Stimulated activated naive CD8-positive, alpha-beta T cell treated with anti-CD3 and anti-CD28 coated beads, Interleukin-15, Interleukin-2, amounts not matched to agents 100 ng/mL and 50 ng/mL, for 24 hours (primary cell): ENCODE data around the gene EPS8L2.

Experiments
- H3K27ac Mint-ChIP-seq: one replicate; pipeline ENCODE4 v1.8.0; 2021; ENCODE audit warnings: mild to moderate bottlenecking, mixed read lengths
- H3K27me3 Mint-ChIP-seq: one replicate; pipeline ENCODE4 v1.8.0; 2021; ENCODE audit warnings: mixed read lengths
- H3K36me3 Mint-ChIP-seq: one replicate; pipeline ENCODE4 v1.8.0; 2021; ENCODE audit warnings: low read depth, mixed read lengths
- H3K4me1 Mint-ChIP-seq: one replicate; pipeline ENCODE4 v1.8.0; 2021; ENCODE audit warnings: low read depth, mixed read lengths
- H3K4me3 Mint-ChIP-seq: one replicate; pipeline ENCODE4 v1.8.0; 2021; ENCODE audit warnings: mild to moderate bottlenecking, mixed read lengths
- H3K9me3 Mint-ChIP-seq: one replicate; pipeline ENCODE4 v1.8.0; 2021; ENCODE audit warnings: mixed read lengths

Gene EPS8L2

DNA sequence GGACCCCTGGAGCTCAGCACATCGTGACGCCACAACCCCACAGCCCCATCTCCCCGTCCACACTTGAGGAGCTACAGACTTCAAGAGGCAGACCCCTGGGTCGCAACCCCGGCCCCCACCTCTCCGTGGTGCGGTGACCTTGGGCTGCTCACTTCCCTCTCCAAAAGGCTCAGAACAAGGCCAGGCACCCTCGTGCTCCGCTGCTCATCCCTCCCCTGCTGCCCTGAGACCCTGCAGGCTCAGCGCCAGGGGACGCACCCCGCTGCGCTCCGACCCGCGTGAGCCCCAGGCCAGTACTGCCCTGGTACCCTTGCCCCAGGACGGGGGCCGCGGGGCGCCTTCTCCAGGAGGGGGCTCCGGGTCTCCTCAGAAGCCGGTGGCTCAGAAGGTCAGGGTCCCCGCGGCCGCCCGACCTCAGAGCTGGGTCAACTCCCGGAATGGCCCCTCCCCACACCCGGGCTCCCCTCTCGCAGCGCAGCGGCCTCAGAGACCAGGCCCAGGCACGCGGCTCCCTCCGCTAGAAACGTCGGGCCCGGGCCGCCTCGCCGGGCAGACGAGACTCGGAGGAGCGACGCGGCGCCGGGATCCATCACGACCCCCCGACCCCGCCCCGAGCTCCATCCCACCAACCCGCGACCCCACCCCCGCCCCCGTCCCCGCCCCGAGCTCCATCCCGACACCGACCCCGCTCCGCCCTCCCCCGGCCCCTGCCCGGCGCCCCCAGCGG, 70.7 kb downstream of the EPS8L2 start:
- Mint-ChIP-seq H3K4me1 (peaks cover 36% of the 10 kb centered on the region), H3K27me3 (no peaks in the 10 kb centered on the region), H3K27ac (peak overlapping the region; percentile 86), H3K36me3 (peaks cover 4% of the 10 kb centered on the region), H3K4me3 (peak overlapping the region; percentile 91), H3K9me3 (no peaks in the 10 kb centered on the region)
